ENCODE measurements around the gene SARDH. TPM values are rescaled to one million over a fixed set of nuclear protein-coding genes. Genes with fewer than 3 reads are reported as not detected.

The SARDH gene
- total RNA-seq, 1 experiment from 2014 or later: 5.3 TPM

GRCh38 chr9:133661846-133662540, 76.2 kb downstream of the SARDH start:
- no peak overlapping the region for H2BK5ac ChIP-seq (ENCODE audit: insufficient read length, low read length)
- no peak overlapping the region for H2BK12ac ChIP-seq (ENCODE audit: insufficient read length, low read depth, low read length)
- H3K4me1 ChIP-seq (ENCODE audit: insufficient read depth, low read length): no peaks in the 10 kb centered on the region
- no peaks in the 10 kb centered on the region; the same call in 1 of the 2 replicates for H3K27me3 ChIP-seq (ENCODE audit: insufficient read depth, low read length)
- H3T11ph ChIP-seq (ENCODE audit: low read length): no peak overlapping the region
- no peak for DNase-seq
- no peak overlapping the region for H2AK5ac ChIP-seq (ENCODE audit: insufficient read length, low read length)
- H3K79me2 ChIP-seq (ENCODE audit: insufficient read depth, low read length): no peaks in the 10 kb centered on the region
- no peak overlapping the region for H2BK120ac ChIP-seq (ENCODE audit: low read depth, low read length, poor library complexity, severe bottlenecking)
- H4K91ac ChIP-seq (ENCODE audit: insufficient read length, low read depth, low read length): no peak overlapping the region
- no peak overlapping the region for H3K18ac ChIP-seq (ENCODE audit: insufficient read length, low read depth, low read length)
- H3K23me2 ChIP-seq (ENCODE audit: insufficient read length, low read depth, low read length, poor library complexity, severe bottlenecking): no peaks in the 10 kb centered on the region
- no peaks in the 10 kb centered on the region for H4K20me1 ChIP-seq (ENCODE audit: control insufficient read depth, insufficient read depth, insufficient read length)
- no peak overlapping the region for H3K4me3 Mint-ChIP-seq
- no peak overlapping the region for H3K4me2 ChIP-seq (ENCODE audit: insufficient read depth, insufficient read length, low read length)
- no peak overlapping the region for H2BK20ac ChIP-seq (ENCODE audit: low read depth, low read length, poor library complexity, severe bottlenecking)
- H3K14ac ChIP-seq (ENCODE audit: insufficient read depth, low read length): no peak overlapping the region
- no peak overlapping the region for H2BK15ac ChIP-seq (ENCODE audit: low read depth, low read length)
- no peak overlapping the region for H3K4ac ChIP-seq (ENCODE audit: low read depth, low read length)
- H3K79me1 ChIP-seq (ENCODE audit: insufficient read depth, low read depth, low read length, poor library complexity, severe bottlenecking): no peaks in the 10 kb centered on the region
- WGBS (ENCODE audit: extremely low coverage, insufficient read length, low lambda C conversion rate): no CpG with 5 or more reads among the region's 26 CpGs
- H4K5ac ChIP-seq (ENCODE audit: insufficient read length, low read depth, low read length): no peak overlapping the region
- no peaks in the 10 kb centered on the region for H3K9me3 Mint-ChIP-seq
- no peak overlapping the region for H2AFZ ChIP-seq (ENCODE audit: low read length)
- H3K27me3 Mint-ChIP-seq (ENCODE audit: low read depth): peaks cover 57% of the 10 kb centered on the region
- H3K56ac ChIP-seq (ENCODE audit: insufficient read length, low read depth, low read length): no peak overlapping the region
- H3K9ac ChIP-seq (ENCODE audit: extremely low read depth, insufficient read length, low read length): no peak overlapping the region
- H3K27ac Mint-ChIP-seq: peak overlapping the region in 1 of 3 experiments; percentile 62; a peak in 2 of 7 replicates
- no peak overlapping the region for H3K27ac ChIP-seq (ENCODE audit: insufficient read length, low read depth, low read length)
- H3K36me3 Mint-ChIP-seq (ENCODE audit: insufficient read depth in 1 of 3, low read depth in 3 of 3): no peaks in the 10 kb centered on the region
- TF ChIP-seq CTCF (conservative IDR thresholded peaks at IDR 0.05): no peak
- no peaks in the 10 kb centered on the region for H3K9me3 ChIP-seq (ENCODE audit: control insufficient read depth, low read depth, low read length)
- no peak overlapping the region for H3K23ac ChIP-seq (ENCODE audit: insufficient read length, low read depth, low read length)
- peaks cover 8 to 29% of the 10 kb centered on the region in 2 experiments for H3K4me1 Mint-ChIP-seq
- H4K8ac ChIP-seq (replicated peaks; ENCODE audit: insufficient read length, low read depth, low read length): no peak overlapping the region

Measured in H9 (cell line).